Fibroblast of peridontal ligament (primary cell): ENCODE data around the gene LIN28B.
A peak's percentile ranks its signal among the peaks of the same experiment; 100 is the strongest.
"Not testable (repeated sequence)": the region's sequence is repeated elsewhere in the genome, so short reads cannot be mapped to it uniquely, and the experiment has no call there.

ENCODE experiments used
- DNase-seq: peaks from one replicate; pipeline ENCODE4 v3.0.0-alpha.2; 2010; ENCODE audit errors: extremely low read depth

LIN28B gene

DNA sequence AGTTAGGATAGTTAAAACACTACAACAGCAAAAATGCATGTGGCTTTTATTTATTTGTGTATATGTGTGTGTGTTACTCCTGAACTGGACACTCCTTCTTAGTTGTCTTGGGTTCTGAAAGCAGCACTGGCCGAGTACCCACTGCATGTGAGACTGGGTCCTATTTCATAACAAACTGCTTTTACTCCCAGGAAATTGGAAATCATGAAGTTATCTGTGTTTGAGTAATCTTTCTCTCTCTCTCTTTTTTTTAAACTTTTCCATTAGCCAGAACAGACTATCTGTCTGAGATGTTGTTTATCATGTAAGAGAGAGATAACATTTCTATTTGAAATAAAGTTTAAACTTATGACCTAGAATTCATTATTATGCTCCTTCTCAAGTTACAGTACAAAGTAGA, 110.4 kb downstream of the LIN28B start:
- DNase-seq = no peak

DNA sequence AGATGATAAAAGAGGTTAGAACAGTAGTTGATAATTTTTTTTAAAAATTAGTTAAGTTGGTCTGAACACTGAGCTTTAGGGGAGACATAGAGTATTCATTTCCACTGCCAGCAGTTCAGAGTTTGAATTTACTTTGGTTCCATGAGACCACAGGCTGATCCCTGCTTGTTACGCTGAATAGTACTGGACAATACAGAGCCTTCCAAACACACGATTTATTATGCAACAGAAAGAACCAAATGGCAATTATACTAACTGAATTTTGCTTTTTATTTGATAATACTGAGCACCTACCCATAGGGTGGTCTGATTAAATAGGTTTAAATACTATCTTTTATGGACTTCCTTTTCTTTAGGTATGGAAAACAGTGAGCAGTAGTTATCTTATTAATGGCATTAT, 111.5 kb downstream of the LIN28B start:
- no peak for DNase-seq

DNA sequence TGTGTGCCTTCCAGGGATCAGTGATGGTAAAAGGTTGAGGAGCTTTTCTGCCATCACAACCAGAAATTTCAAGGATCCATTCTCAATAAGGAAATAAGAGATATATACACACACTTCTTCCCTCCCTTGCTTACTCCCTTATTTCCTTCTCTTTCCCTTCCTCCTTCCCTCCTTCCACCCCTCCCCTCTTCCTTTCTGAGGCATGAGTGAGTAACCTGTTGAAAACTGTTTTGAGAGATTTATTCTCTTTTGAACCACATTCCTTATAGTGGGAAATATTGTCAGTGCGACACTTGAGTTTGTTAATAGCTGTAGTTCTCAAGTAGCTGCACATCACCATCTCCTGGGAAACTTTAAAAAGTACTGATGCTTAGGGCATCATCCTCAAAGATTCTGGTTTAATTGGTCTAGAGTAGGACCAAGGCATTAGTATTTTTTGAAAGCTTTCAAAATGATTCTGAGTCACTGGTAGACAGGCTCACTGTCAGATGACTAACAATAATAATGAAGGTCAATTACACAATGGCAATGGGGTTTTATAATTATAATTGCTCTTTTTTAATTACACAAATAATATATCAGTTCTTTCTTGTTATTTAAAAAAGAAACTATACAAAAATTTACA, 113.0 kb downstream of the LIN28B start:
- no peak for DNase-seq

DNA sequence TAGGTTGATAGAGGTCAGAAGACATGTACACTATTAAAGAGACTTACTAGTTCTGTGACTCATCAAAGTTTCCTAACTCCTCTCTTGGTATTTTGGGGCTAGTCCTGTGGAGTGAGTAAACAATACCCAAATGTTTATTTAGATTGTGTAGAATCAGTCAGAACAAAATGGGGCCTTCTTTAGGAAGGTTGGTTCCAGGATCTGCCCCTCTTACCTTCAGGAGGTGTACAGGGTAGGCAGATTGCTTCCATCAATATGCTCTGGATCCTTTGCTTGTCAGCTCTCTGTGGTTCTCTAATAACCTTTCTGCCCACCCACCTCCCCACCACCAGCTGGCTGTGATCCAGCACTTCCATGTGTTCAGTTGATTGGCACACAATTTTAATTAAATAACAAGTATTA, 115.9 kb downstream of the LIN28B start:
- DNase-seq = peak; percentile 18

DNA sequence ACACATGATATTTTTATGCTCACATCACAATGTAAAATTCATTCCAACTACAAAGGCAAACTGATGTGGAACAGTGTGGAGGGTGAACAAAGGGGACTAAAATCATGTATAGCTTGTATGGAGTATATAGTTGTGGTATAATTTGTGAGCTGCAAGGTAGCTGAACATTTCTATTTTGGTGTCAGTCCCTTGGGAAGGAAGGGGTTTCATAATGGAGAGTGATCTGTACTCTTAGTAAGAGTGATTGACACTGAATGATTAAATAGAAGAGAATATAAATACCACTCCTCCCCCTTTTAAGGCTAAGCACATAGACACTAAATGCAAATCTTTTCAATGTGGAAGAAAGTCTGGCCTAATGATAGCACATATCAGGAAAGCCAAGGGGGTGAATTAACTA, 118.3 kb downstream of the LIN28B start:
- DNase-seq = no peak

DNA sequence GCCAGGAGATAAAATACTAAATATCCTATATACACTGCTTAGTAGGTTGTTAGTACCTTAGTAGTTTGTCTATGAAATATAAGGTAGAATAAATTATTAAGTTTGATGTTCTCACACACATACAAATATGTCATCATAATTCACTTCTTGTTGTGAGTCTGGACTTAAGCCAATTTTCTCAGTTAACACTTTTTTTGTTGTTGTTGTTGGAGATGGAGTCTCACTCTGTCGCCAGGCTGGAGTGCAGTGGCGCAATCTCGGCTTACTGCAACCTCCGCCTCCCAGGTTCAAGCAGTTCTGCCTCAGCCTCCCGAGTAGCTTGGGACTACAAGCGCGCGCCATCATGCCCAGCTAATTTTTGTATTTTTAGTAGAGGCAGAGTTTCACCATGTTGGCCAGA, 119.5 kb downstream of the LIN28B start:
- not testable (repeated sequence) for DNase-seq

DNA sequence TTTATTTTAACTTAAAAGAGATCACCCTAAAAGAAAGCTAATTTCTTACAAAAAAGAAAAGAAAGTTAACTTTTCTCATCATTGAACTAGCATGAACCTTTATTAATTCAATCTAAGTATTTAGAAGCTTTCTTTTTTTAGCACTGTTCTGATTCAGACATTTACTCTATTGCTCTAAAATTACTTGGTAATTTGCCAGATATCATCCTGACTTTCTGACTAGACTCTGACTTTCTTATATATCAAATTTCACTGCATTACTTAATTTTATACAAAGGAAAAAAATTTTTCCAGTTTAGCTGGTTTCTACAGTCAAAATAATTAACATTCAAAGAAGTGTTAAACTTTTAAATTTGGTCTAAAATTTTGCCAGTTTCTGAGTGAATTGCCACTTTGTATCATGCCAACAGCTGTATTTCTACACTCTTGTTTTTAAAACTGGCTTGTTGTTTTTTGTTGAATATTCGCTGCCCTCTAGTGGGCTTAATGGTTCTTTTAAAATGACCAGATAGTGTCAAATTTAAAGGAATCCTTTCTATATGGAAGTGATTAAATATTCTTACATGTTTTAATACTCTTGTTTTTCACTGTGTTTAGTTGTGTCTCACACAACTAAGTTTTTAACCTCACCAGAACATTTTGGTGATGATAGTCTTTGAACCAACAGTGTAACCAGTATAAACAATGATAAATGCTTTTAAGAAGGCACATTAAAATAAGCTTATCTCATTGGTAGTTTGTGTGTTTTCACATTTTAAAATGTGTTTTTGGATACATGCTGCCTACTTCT, 120.9 kb downstream of the LIN28B start:
- peak; percentile 75 for DNase-seq

DNA sequence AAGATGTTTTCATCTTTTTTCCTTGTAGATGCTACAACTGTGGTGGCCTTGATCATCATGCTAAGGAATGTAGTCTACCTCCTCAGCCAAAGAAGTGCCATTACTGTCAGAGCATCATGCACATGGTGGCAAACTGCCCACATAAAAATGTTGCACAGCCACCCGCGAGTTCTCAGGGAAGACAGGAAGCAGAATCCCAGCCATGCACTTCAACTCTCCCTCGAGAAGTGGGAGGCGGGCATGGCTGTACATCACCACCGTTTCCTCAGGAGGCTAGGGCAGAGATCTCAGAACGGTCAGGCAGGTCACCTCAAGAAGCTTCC, 121.4 kb downstream of the LIN28B start:
- DNase-seq = no peak

DNA sequence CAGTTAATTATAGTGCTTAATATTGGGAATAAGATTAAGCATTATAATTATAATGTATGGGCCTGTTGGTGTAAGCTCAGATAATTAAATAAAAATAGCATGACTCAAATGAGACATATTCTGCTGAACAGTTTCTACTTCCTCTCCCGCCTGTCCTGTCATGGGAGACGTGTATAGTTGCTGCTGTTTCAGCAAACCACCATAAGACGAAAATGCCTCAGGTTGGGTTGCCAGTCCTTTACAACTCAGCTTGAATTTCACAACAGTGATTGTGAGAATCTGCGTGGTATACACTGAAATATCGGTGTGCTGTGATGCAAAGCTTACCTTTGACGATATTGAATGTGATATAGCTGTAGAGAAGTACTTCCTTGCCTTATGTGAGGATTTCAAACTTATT, 123.4 kb downstream of the LIN28B start:
- no peak for DNase-seq

DNA sequence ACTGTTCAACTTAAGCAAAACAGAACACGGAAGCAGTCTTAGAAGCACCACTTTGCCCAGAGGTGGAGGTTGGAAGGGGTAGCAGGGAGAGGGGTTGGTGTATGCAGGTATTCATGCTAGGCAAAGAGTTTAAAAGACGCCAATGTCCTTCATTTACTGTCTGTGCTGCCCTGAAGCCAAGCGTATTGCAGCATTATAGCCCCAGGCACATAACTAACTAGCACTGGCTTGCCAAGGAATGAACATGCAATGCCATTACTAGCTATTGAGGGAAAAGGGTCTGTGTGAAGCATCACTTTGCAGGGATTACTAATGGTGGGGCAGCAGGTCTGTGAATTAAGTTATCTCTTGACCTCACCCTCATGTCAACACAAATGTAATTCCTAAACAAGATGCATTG, 124.8 kb downstream of the LIN28B start:
- DNase-seq = not testable (repeated sequence)

DNA sequence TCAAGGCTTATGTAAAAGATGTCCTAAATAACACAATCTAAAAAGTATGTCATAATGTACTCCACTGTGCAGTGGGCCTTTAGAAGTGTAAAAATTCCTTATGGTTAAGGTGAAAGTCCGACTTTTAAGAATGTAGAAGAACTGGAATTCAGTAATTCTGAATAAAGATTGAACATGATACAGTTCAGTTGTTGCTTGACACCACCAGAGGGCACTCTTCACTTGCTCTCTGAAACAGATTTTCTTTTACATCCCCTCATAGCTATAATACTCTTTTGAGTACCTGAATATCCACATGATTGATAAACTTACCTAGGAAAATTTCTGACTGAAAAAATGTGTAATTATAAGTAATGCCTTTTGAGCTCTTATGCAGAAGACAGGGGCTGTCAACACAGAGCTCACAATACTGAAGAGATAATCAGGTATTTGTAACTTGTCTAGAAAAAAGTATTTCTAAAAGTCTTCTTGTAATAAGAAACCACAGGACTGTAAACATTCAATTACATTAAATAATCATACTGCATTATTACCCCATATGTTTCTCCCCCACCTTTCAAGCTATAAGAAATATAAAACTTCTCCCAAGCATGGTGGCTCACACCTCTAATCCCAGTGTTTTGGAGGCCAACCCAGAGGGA, 130.8 kb downstream of the LIN28B start:
- DNase-seq = peak; percentile 80

DNA sequence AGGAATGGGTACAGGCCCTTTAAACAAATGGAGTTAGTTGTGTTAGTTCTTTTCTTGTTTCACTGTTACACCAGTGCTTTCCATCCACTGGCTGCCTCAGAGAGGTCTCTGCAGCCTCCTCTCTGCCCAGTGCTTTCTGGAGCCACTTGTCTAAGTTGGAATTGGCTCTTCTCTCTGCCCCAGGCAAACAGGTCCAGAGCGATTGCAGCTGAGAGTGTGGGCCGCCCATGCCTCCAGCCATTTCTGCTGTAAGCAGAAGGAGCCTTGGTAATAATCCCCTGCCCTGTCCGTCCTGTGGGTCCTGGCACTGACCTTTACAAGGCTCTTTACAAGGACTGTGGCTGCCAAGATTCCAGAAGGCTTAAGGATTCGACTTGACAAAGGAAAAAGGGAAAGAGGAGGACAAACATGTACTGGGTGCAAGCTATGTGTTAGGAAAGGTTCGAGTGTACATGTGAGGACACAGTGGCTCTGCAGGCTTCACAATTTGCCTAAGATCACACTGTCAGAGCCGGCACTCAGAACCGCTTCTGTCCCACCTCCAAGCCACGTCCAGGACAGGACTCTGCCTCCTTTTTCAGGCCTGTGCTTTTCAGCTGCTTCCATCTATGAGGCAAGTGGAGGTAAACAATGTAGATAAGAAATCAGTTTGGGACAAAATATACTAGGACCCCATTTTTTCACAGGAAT, 134.4 kb downstream of the LIN28B start:
- DNase-seq = no peak

DNA sequence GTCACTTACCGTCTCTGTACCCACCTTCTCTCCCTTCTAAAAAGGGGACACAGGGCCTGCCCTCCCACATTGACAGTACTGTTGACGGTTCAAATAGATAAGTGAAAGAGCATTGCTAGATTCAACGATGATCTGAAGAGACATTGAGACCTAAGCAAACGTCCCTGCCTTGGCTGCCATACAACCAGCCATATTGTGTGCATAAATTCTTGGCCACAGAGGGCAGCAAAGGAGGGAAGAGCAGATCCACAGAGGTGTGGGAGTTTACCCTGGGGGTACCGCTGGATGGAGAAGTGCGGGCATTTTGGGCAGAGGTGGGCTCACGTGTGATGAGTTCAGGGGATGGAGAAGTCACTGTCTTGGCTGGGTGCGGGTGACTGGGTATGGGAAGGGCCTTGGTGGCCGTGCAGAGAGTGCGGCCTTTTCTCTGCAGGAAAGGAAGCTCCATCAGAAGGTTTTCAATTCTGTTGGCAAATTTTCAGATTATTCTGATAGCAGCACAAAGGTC, 137.3 kb downstream of the LIN28B start:
- DNase-seq = no peak

DNA sequence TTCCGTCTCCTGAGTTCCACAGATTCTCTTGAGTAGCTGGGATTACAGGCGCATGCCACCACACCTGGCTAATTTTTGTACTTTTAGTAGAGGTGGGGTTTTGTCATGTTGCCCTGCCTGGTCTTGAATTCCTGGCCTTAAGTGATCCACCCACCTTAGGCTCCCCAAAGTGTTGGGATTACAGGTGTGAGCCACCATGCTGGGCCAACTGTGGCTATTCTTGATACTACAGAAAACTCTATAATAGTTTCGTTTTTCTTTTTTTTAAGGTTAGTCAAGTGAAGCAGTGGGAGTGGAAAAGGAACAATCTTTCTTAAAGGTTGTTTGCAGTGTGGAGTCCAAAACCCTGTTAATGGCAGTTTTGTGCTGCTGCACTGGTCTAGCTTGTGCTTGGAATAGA, 138.2 kb downstream of the LIN28B start:
- DNase-seq = no peak

DNA sequence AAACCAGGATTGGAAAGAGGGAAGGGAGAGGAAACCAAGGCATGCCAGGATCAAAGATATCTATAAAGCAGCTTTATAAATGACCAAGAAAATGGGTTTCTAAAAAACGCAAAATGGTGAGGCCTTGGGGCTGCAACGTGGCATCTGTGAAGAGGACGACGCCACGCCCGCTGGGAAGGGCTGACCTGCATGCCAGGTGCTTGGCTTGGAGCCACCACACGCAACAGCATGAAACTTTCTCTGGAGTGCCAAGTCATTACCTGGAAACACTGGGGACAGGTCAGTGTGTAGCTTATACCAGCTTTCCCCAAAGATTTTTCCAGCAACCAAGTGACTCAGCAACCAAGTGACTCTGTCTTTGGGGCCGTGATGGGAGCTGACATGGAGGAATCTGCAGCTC, 140.4 kb downstream of the LIN28B start:
- DNase-seq = no peak

DNA sequence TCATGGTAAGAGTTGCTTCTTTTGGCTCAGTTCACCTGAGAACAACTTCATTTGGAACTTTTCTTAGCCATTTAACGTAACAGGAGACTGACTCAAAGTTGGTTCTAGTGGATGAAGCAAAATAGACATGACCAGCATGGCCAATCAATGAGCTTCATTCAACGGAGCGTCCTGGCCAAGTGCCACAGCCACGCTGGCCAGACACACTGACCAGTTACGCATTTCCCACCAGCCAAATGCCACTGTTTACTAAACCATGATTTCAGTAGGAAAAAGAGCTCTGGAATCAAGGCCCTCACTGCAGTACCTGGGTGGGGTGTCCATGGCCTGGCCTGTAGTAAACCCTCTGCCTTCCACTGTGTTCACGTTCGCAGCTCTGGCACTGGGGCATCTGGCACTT, 142.5 kb downstream of the LIN28B start:
- no peak for DNase-seq

DNA sequence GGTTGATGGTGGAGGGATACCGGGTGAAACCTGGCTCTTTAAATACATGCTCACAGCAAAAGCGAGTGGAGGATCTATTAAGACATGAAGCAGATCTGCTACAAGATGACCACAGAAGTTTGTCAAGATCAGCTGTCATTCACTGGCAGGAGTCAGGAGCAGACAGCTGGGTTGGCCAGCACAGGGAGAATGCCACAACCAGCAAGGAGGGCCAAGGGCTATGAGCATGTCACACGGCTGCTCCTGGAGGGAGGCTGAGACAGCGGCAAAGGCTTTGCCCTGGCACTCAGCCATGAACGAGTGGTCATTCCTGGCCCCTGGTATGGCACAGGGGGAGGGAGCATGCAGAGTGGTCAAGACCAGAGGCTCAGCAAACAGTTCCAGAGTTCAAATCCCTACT, 145.3 kb downstream of the LIN28B start:
- DNase-seq = no peak

DNA sequence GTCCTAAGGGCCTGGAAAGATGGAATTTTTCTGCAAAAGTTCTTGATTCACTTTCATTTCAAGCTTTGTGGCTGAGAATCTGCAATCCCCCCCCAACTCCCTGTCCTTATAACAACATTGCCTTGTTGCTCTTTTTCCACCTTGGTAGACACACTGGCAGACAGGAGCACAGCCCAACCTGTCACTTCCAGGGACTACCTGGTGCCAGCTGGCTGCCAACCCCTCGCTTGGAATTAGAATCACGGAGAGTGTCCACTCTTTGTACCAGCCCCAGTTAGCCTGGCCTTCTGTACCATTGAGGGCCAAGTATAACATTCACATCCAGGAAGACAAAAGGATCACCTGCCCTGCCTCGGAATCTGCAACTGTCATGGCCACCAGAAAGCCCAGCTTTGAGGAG, 148.2 kb downstream of the LIN28B start:
- DNase-seq = no peak

DNA sequence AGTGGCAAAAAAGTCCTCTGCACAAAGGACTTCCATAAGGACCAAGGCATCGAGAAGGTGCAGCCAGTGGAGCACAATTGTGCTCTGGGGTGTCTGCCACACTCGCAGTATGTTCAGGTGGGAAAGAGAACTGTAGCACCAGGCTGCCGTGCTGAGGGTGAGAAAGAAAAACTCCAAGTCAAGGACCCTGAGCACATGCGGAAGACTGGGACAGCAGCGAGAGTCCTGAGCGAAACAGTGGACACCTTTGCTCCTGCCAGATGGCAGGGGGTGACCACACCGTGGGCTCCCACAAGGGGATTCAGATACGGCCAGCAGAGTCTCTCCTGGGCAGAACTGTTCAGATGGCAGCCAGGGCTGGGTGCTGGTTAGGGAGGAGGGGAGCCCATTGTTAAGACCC, 149.4 kb downstream of the LIN28B start:
- no peak for DNase-seq

DNA sequence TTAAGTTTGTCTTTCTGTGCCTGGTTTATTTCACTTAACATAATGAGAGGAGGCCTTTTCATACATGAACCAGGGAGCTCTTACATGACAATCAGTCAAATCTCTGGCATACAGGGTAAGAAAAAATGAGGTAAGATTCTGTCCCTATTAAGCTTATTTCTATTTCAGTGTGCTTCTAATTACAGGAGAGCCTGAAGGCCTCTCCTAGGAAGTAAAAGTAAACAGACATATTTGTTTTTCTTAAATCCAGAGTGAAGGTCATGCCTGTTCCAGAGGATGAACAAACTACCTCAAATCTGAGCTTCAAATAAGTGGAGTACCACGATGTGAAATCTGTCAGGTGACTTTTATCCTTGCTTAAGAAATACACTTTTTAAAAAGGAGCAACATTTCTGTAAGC, 150.3 kb downstream of the LIN28B start:
- no peak for DNase-seq

DNA sequence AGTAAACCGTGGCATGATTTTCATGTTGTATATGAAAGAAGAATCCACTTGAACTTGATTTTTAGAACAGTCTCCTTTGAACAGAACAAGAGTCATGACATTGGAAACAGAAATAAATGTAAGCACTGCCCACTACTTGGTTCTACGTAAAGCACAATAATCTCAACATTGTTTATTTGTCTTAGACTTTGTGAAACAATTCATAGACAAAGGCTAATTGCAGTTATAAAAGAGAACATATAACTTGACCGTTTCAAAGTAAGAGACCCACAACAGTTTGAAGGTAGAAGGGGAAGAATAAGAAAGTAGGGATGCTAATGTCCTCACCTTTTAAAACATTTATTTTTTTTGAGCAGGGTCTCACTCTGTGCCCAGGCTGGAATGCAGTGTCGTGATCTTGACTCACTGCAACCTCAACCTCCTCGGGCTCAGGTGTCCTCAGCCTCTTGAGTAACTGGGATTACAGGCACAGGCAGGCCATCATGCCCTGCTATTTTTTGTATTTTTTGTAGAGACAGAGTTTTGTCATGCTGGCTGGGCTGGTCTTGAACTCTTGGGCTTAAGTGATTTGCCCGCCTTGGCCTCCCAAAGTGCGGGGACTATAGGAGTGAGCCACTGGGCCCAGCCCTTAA, 151.8 kb downstream of the LIN28B start:
- DNase-seq = no peak
